A204.1 (cell line): ENCODE measurements around the gene E4F1.

Source experiments
- FAIRE-seq: peaks from 2 replicates; lab custom pipeline; 2012; peaks lifted over from hg19 to GRCh38; lab: Jason Lieb, UNC

E4F1 gene

GRCh38 chr16:2206780-2207433 is 16.5 kb upstream of the E4F1 start:
- FAIRE-seq: no peak

- no peak for FAIRE-seq
These were observed 15.5 kb upstream of the E4F1 start for GRCh38 chr16:2207872-2208271.

- no peak for FAIRE-seq
These were observed 15.1 kb upstream of the E4F1 start for GRCh38 chr16:2208308-2208707.

GRCh38 chr16:2208772-2209171 is 14.6 kb upstream of the E4F1 start:
- no peak for FAIRE-seq

- FAIRE-seq: no peak
These were observed 14.0 kb upstream of the E4F1 start for GRCh38 chr16:2209258-2210008.

GRCh38 chr16:2210009-2210332 is 13.4 kb upstream of the E4F1 start:
- no peak for FAIRE-seq

GRCh38 chr16:2210386-2211365 is 12.7 kb upstream of the E4F1 start, which contains the start of gene BRICD5:
BRICD5 (minus strand) TSS chr16:2210863; CDS start chr16:2210833, 30 bp downstream.
- FAIRE-seq: no peak

- no peak for FAIRE-seq
These were observed 11.5 kb upstream of the E4F1 start for GRCh38 chr16:2211923-2212347.

- FAIRE-seq: no peak
These were observed 10.7 kb upstream of the E4F1 start for GRCh38 chr16:2212362-2213324.

GRCh38 chr16:2213817-2214718 is 9.3 kb upstream of the E4F1 start:
- FAIRE-seq: no peak

GRCh38 chr16:2214719-2214968 is 8.7 kb upstream of the E4F1 start, which contains the start of gene PGP:
PGP (minus strand) TSS chr16:2214840; CDS start chr16:2214777, 63 bp downstream.
- no peak for FAIRE-seq

GRCh38 chr16:2216330-2216729 is 7.1 kb upstream of the E4F1 start:
- no peak for FAIRE-seq

GRCh38 chr16:2223942-2224486 is 623 bp downstream of the E4F1 start:
- FAIRE-seq: no peak

GRCh38 chr16:2226245-2226793 is 2.9 kb downstream of the E4F1 start:
- no peak for FAIRE-seq

GRCh38 chr16:2226918-2227317 is 3.5 kb downstream of the E4F1 start:
- no peak for FAIRE-seq

- no peak for FAIRE-seq
These were observed 4.9 kb downstream of the E4F1 start for GRCh38 chr16:2228161-2228824.

- no peak for FAIRE-seq
These were observed 5.7 kb downstream of the E4F1 start for GRCh38 chr16:2229091-2229490.

- no peak for FAIRE-seq
These were observed 6.3 kb downstream of the E4F1 start for GRCh38 chr16:2229632-2230250.

GRCh38 chr16:2230376-2230775 is 7.0 kb downstream of the E4F1 start:
- FAIRE-seq: no peak
